Smooth muscle cell (in vitro differentiated cells): ENCODE measurements around the gene ASB7. TPM values are rescaled to one million over a fixed set of nuclear protein-coding genes. Genes with fewer than 3 reads are reported as not detected.

Experiments
- DNase-seq: peaks from one replicate; lab custom pipeline; 2025; ENCODE audit not compliant: unreplicated experiment; lab: John Stamatoyannopoulos, UW
- H2AFZ ChIP-seq: fragments of 200-600 bp; sonication (generic); 2 replicates; pipeline ENCODE4 v1.6.0; 2016; ENCODE audit warnings: antibody characterized with exemption, low read depth, mild to moderate bottlenecking
- H3F3A ChIP-seq: fragments of 200-600 bp; sonication (generic); 2 replicates; pipeline ENCODE4 v1.6.0; 2017; ENCODE audit warnings: antibody characterized with exemption, low read depth
- H3K27ac ChIP-seq: fragments of 200-600 bp; sonication (generic); 2 replicates; pipeline ENCODE4 v1.5.1; 2016; ENCODE audit warnings: low read depth, mild to moderate bottlenecking
- H3K27me3 ChIP-seq: fragments of 200-600 bp; sonication (generic); 2 replicates; pipeline ENCODE4 v1.6.1; 2016; ENCODE audit warnings: low read depth, mild to moderate bottlenecking
- H3K36me3 ChIP-seq: fragments of 200-600 bp; sonication (generic); 2 replicates; pipeline ENCODE4 v1.5.1; 2016; ENCODE audit warnings: low read depth
- H3K4me1 ChIP-seq: fragments of 200-600 bp; sonication (generic); 2 replicates; pipeline ENCODE4 v1.5.1; 2016; ENCODE audit warnings: low read depth
- H3K4me2 ChIP-seq: fragments of 200-600 bp; sonication (generic); 2 replicates; pipeline ENCODE4 v1.6.0; 2016; ENCODE audit warnings: mild to moderate bottlenecking
- H3K4me3 ChIP-seq: fragments of 200-600 bp; sonication (generic); 2 replicates; pipeline ENCODE4 v1.5.1; 2016; ENCODE audit warnings: mild to moderate bottlenecking
- H3K79me2 ChIP-seq: fragments of 200-600 bp; sonication (generic); 2 replicates; pipeline ENCODE4 v1.6.0; 2016; ENCODE audit warnings: low read depth, mild to moderate bottlenecking
- H3K9ac ChIP-seq: fragments of 200-600 bp; sonication (generic); 2 replicates; pipeline ENCODE4 v1.6.0; 2016; ENCODE audit warnings: low read depth
- H3K9me3 ChIP-seq: fragments of 200-600 bp; sonication (generic); replicated peaks from 2 replicates; pipeline ENCODE4 v1.5.1; 2016; ENCODE audit warnings: low read depth
- H4K20me1 ChIP-seq: fragments of 200-600 bp; sonication (generic); 2 replicates; pipeline ENCODE4 v1.6.0; 2016; ENCODE audit warnings: low read depth
- WGBS: methylation state at CpG from one replicate; pipeline ENCODE4 v1.1.7; 2016; ENCODE audit warnings: low lambda C conversion rate; 5-methylcytosine and 5-hydroxymethylcytosine counted together
- polyA plus RNA-seq: library from polyadenylated mRNA; unstranded; fragments of >200 nt; fragmentation: Nextera tagmentation; extraction: Ambion mirVana; gene quantifications from 2 replicates; pipeline ENCODE4 v1.2.1, GENCODE V29; 2016
- total RNA-seq: library from RNA; depleted of rRNA; stranded (reverse); fragments of >200 nt; gene quantifications from 2 replicates; pipeline ENCODE4 v1.2.3, GENCODE V29; 2014
- TF ChIP-seq, protein P1 (sequence below): fragments of 200-600 bp; sonication (generic); IDR thresholded peaks from 2 replicates; pipeline ENCODE4 v1.5.1; 2017; ENCODE audit warnings: borderline replicate concordance, mild to moderate bottlenecking, antibody characterized with exemption; ENCODE audit not compliant: insufficient read depth, poor library complexity, severe bottlenecking

ASB7 gene
- total and polyA plus RNA-seq, 2 experiments from 2014 or later, result 6.2 to 9.5 TPM

DNA sequence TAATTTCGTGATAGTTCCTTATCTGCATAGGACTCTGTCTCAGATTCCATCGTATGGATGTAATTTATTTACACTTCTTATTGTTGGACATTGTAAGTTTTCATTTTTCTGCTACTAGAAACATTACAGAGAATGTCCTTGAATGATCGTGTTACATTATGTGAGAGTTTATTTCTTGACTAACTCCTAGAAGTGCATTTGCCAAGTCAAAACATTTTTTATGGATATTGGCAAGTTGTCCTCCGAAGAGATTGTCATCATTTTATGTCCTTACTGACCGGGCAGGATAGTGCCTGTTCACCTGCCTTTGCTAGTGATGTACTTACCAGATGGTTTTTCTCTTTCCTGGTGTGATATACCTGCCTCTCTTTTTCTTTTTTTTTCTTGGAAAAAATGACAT lies 13.4 kb downstream of the ASB7 start:
- 75% methylated on average over 5 of the region's 5 CpGs for WGBS
- Histone ChIP-seq H3K4me1 (no peaks in the 10 kb centered on the region), H4K20me1 (peaks cover 18% of the 10 kb centered on the region), H3K79me2 (peaks cover 12% of the 10 kb centered on the region), H3K9me3 (no peaks in the 10 kb centered on the region), H3K9ac (no peak overlapping the region), H3K4me3 (no peak overlapping the region), H3K27me3 (no peaks in the 10 kb centered on the region), H3K36me3 (peaks cover 14% of the 10 kb centered on the region), H2AFZ (no peak overlapping the region), H3K27ac (no peak overlapping the region), H3K4me2 (no peak overlapping the region), H3F3A (no peaks in the 10 kb centered on the region)
- no peak for DNase-seq
- TF ChIP-seq, protein P1, sequence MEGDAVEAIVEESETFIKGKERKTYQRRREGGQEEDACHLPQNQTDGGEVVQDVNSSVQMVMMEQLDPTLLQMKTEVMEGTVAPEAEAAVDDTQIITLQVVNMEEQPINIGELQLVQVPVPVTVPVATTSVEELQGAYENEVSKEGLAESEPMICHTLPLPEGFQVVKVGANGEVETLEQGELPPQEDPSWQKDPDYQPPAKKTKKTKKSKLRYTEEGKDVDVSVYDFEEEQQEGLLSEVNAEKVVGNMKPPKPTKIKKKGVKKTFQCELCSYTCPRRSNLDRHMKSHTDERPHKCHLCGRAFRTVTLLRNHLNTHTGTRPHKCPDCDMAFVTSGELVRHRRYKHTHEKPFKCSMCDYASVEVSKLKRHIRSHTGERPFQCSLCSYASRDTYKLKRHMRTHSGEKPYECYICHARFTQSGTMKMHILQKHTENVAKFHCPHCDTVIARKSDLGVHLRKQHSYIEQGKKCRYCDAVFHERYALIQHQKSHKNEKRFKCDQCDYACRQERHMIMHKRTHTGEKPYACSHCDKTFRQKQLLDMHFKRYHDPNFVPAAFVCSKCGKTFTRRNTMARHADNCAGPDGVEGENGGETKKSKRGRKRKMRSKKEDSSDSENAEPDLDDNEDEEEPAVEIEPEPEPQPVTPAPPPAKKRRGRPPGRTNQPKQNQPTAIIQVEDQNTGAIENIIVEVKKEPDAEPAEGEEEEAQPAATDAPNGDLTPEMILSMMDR, result no peak

DNA sequence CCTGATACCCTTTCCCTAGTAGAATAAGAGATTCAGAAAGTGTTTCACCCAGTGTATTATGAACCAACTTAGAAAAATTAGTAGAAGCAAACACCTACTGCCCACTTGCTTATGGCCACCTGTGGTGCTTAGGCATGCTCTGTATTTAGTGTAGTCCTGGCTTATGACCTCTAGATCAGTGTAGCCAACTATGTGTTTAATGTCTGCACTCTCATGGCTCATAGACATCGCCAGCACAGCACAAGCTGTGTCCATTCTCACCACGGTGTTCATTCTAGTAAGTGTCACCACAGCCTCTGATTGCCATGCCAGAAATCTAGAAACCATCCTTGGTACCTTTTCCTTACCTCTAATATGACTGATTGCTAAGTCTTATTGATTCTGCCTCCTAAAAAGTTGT lies 14.3 kb downstream of the ASB7 start:
- DNase-seq, result no peak
- H2AFZ ChIP-seq, result no peak overlapping the region
- WGBS, result 100% methylated on average over 2 of the region's 2 CpGs
- no peak overlapping the region for H3K4me3 ChIP-seq
- peaks cover 18% of the 10 kb centered on the region for H4K20me1 ChIP-seq
- H3K79me2 ChIP-seq, result peaks cover 12% of the 10 kb centered on the region
- peaks cover 11% of the 10 kb centered on the region for H3K36me3 ChIP-seq
- H3K9ac ChIP-seq, result no peak overlapping the region
- H3K27ac ChIP-seq, result no peak overlapping the region
- H3K27me3 ChIP-seq, result no peaks in the 10 kb centered on the region
- TF ChIP-seq, protein P1, result no peak
- H3F3A ChIP-seq, result no peaks in the 10 kb centered on the region
- H3K9me3 ChIP-seq, result no peaks in the 10 kb centered on the region
- H3K4me2 ChIP-seq, result no peak overlapping the region
- no peaks in the 10 kb centered on the region for H3K4me1 ChIP-seq

DNA sequence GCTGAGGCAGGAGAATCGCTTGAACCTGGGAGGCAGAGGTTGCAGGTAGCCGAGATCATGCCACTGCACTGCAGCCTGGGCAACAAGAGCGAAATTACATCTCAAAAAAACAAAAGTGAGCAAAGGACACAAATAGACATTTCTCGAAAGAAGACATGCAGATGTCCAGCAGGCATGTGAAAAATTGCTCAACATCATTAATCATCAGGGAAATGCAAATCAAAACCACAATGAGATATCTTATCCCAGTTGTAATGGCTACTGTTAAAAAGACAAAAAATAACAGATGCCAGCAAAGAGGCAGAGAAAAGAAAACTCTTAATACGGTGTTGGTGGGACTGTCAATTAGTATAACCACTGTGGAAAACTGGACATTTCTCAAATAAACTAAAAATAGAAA lies 20.9 kb downstream of the ASB7 start:
- H3K9me3 ChIP-seq, result no peaks in the 10 kb centered on the region
- no peaks in the 10 kb centered on the region for H3K36me3 ChIP-seq
- no peak overlapping the region for H3K4me2 ChIP-seq
- H4K20me1 ChIP-seq, result peaks cover 5% of the 10 kb centered on the region
- no peaks in the 10 kb centered on the region for H3K27me3 ChIP-seq
- no peak overlapping the region for H3K9ac ChIP-seq
- no peaks in the 10 kb centered on the region for H3K4me1 ChIP-seq
- TF ChIP-seq, protein P1, result no peak
- WGBS, result 80% methylated on average over 5 of the region's 5 CpGs
- H2AFZ ChIP-seq, result no peak overlapping the region
- no peak overlapping the region for H3K4me3 ChIP-seq
- H3K27ac ChIP-seq, result no peak overlapping the region
- no peaks in the 10 kb centered on the region for H3K79me2 ChIP-seq
- peaks cover 5% of the 10 kb centered on the region for H3F3A ChIP-seq
- DNase-seq, result no peak

DNA sequence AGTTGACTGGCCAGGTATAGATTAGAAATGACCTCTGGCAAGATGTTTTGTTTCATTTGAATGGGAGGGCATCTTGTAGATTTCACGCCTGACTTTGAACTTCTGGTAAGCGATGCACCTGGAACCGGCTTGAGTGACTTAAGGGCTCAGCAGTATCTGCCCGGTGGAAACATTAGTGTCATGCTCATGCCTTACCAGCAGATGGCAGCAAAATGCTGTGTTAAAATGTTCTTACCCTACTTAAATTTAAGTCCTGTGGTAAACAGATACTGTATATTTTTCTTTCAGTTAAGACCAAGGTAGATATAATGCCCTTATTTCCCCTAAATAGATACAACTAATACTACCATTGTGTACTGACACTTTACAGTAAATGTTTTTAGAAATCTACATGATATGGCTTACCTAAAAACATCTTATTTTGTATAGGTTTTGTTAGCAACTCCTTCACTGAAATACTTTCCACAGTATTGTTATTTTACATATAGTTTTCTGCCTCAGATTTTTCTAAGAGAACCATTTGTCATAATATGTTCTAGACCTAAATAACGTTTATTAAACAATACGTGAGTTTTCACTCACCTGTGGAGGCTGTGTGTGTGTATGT lies 25.5 kb downstream of the ASB7 start:
- TF ChIP-seq, protein P1, result peak; percentile 84

More for the DNA sequence above, 25.5 kb downstream of the ASB7 start:
- 39% methylated on average over 6 of the region's 6 CpGs for WGBS
- no peak overlapping the region for H3K4me3 ChIP-seq
- no peak overlapping the region for H3K9ac ChIP-seq
- H3K79me2 ChIP-seq, result peaks cover 14% of the 10 kb centered on the region
- no peaks in the 10 kb centered on the region for H3K27me3 ChIP-seq
- peaks cover 41% of the 10 kb centered on the region for H4K20me1 ChIP-seq
- DNase-seq, result peak; percentile 5
- peaks cover 5% of the 10 kb centered on the region for H3F3A ChIP-seq
- H3K4me1 ChIP-seq, result no peaks in the 10 kb centered on the region
- no peak overlapping the region for H2AFZ ChIP-seq
- no peaks in the 10 kb centered on the region for H3K9me3 ChIP-seq
- no peak overlapping the region for H3K27ac ChIP-seq
- peaks cover 5% of the 10 kb centered on the region for H3K36me3 ChIP-seq
- no peak overlapping the region for H3K4me2 ChIP-seq
